ENCODE measurements around the gene FGF5.

- TF ChIP-seq CTCF (conservative IDR thresholded peaks at IDR 0.05; ENCODE audit: low read depth, low read length) (no peak), EZH2 (IDR thresholded peaks at IDR 0.05; ENCODE audit: low read length, unreplicated experiment) (no peak), EZH2phosphoT487 (IDR thresholded peaks at IDR 0.05; ENCODE audit: borderline replicate concordance, low read length) (no peak)
Measured at GRCh38 chr4:80321341-80321740, 54.9 kb downstream of the FGF5 start.
